ENCODE results near the gene ZNF844. TPM values are rescaled to one million over a fixed set of nuclear protein-coding genes. Genes with fewer than 3 reads are reported as not detected.

ZNF844 gene
- total and polyA plus RNA-seq, 2 experiments from 2014 or later: 5.8 to 14.6 TPM

GRCh38 chr19:12085074-12085818 is 20.7 kb downstream of the ZNF844 start:
- Histone ChIP-seq H3K9me3 (ENCODE audit: low read depth) (peaks cover 3% of the 10 kb centered on the region), H3K4me1 (ENCODE audit: low read depth) (no peaks in the 10 kb centered on the region), H3K36me3 (no peaks in the 10 kb centered on the region), H3K27ac (no peak overlapping the region), H3K4me3 (no peak overlapping the region), H3K27me3 (no peaks in the 10 kb centered on the region)
- DNase-seq (ENCODE audit: low read depth in 1 of 2, low spot score in 1 of 2): no peak
- no peak for TF ChIP-seq CTCF (IDR thresholded peaks at IDR 0.05; ENCODE audit: low read depth, low read length)

- Histone ChIP-seq H3K9me3 (ENCODE audit: low read depth) (no peaks in the 10 kb centered on the region), H3K27me3 (no peaks in the 10 kb centered on the region), H3K4me3 (no peak overlapping the region), H3K4me1 (ENCODE audit: low read depth) (peaks cover 4% of the 10 kb centered on the region), H3K27ac (peak overlapping the region; percentile 2), H3K36me3 (no peaks in the 10 kb centered on the region)
- TF ChIP-seq CTCF (IDR thresholded peaks at IDR 0.05; ENCODE audit: low read depth, low read length): peak; percentile 70
- peak; percentile 78 to 83 for DNase-seq (ENCODE audit: low read depth in 1 of 2, low spot score in 1 of 2)
Observed at GRCh38 chr19:12090807-12091206, 26.3 kb downstream of the ZNF844 start.

GRCh38 chr19:12092065-12092867 is 27.7 kb downstream of the ZNF844 start:
- no peak for TF ChIP-seq CTCF (IDR thresholded peaks at IDR 0.05; ENCODE audit: low read depth, low read length)
- Histone ChIP-seq H3K27me3 (no peaks in the 10 kb centered on the region), H3K4me1 (ENCODE audit: low read depth) (peaks cover 4% of the 10 kb centered on the region), H3K9me3 (ENCODE audit: low read depth) (no peaks in the 10 kb centered on the region), H3K27ac (peak overlapping the region; percentile 94), H3K4me3 (peak overlapping the region; percentile 88), H3K36me3 (no peaks in the 10 kb centered on the region)
- DNase-seq (ENCODE audit: low read depth in 1 of 2, low spot score in 1 of 2): peak; percentile 93 to 95

DNA sequence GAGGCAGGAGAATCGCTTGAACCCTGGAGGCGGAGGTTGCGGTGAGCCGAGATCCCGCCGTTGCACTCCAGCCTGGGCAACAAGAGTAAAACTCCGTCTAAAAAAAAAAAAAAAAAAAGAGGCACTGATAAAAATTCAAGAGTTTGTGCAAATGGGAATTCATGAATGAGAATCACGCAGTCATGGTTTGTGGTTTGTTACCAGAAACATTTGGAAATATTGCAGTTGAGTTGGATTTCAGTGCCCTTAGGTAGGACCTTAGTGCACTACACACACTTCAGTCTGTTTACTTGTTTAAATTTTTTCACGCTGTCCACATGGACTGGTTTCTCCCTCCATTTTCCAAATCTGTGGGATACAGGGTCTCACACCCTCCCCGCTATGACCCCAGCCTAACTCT is 28.4 kb downstream of the ZNF844 start:
- H3K4me1 ChIP-seq (ENCODE audit: low read depth): peaks cover 4% of the 10 kb centered on the region
- DNase-seq (ENCODE audit: low read depth in 1 of 2, low spot score in 1 of 2): peak in 1 of 2 donors; percentile 43
- no peak for TF ChIP-seq CTCF (IDR thresholded peaks at IDR 0.05; ENCODE audit: low read depth, low read length)
- no peaks in the 10 kb centered on the region for H3K9me3 ChIP-seq (ENCODE audit: low read depth)
- H3K27ac ChIP-seq: peak overlapping the region; percentile 94
- no peaks in the 10 kb centered on the region for H3K27me3 ChIP-seq
- peak overlapping the region; percentile 88 for H3K4me3 ChIP-seq
- H3K36me3 ChIP-seq: peaks cover 2% of the 10 kb centered on the region

GRCh38 chr19:12093777-12094176 is 29.2 kb downstream of the ZNF844 start:
- Histone ChIP-seq H3K27ac (no peak overlapping the region), H3K27me3 (no peaks in the 10 kb centered on the region), H3K9me3 (ENCODE audit: low read depth) (no peaks in the 10 kb centered on the region), H3K4me3 (no peak overlapping the region), H3K36me3 (peaks cover 3% of the 10 kb centered on the region), H3K4me1 (ENCODE audit: low read depth) (peaks cover 4% of the 10 kb centered on the region)
- no peak for DNase-seq (ENCODE audit: low read depth in 1 of 2, low spot score in 1 of 2)
- no peak for TF ChIP-seq CTCF (IDR thresholded peaks at IDR 0.05; ENCODE audit: low read depth, low read length)
